NCI-H1417 treated with DMSO at 0.1 percent for 48 hours (cell line): ENCODE measurements around the gene ARHGAP8.
"Not testable (repeated sequence)": the region's sequence is repeated elsewhere in the genome, so short reads cannot be mapped to it uniquely, and the experiment has no call there.

Experiments
- DNase-seq: peaks from one replicate; lab custom pipeline; 2025; lab: John Stamatoyannopoulos, UW

Gene ARHGAP8

GRCh38 chr22:44831885-44832284 is 79.5 kb downstream of the ARHGAP8 start:
- no peak for DNase-seq

DNA sequence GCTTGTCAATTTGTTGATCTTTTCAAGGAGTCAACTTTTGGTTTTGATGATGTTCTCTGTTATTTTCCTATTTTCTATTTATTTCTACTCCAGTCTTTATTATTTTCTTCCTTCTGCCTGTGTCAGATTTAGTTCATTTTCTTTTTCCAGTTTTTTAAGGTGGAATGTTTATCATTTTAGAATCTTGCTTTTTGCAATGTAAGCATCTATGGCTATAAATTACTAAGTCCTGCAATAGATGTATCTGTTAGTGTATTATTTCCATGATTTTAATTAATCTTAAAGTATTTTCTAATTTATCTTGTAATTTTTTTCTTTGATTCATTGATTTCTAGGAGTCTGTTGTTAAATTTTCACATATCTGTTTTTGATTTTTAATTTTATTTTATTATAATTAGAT is 81.7 kb downstream of the ARHGAP8 start:
- DNase-seq = no peak

DNA sequence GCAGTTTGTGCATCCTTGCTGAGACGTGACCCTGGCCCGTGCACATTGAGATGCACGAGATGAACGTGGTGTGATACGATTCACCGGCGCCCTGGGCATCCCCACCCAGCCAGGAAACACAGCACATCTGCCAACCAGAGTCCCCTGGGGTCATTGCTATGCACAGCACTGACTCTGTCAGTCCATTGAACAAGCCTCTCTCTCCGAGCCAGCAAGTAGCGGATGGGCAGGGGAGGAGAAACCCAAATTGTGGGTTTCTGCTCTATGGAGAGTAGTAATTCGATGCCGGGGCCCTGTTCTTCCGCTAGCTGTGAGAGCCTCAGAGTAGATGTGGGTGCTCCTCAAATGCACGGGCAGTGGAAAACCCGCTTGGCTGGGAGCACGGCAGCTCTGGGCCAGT is 85.1 kb downstream of the ARHGAP8 start:
- no peak for DNase-seq

DNA sequence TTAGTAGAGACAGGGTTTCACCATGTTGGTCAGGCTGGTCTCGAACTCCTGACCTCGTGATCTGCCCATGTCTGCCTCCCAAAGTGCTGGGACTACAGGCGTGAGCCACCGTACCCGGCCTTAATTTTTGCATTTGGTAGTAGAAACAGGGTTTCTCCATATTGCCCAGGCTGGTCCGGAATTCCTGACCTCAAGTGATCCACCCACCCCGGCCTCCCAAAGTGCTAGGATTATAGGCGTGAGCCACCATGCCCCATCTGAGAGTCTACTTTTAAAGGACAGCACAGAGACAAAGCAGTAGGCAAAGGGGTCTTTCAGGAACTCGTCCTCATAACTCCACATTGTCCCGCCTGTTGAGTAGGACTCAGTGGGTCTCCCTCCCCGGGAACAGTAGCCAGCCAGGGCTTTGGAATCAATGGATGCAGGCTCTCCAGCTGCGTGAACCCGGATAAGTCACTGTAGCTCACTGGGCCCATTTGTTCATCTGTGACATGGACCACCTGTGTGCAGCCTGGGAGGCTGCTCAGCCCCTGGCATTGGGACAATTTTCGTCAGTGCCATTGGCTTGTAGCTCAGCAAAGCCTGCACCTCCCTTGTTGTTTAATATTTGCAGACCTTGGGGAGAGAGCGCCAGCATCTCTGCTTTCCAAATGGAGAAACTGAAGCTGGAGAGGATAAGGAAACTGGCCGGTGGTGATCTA is 86.1 kb downstream of the ARHGAP8 start:
- no peak for DNase-seq

DNA sequence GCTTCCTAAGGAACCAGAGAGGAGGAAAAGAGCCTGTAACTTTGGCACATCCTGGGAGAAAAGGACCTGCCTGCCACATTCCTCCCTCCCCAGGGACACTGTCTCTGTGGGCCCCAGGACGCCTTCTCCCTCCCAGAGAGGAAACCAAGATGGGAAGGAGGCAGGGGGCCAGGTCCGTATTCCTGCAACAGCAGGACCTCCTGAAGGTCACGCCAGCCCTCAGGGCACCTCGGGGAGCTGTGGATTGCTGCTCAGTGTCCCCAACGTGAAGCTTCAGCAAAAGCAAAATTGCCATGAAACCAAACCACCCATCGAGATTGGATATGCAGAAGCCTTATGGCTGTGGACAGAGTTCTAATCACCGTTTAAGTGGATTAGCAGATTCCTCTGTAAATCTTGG is 86.7 kb downstream of the ARHGAP8 start:
- DNase-seq = no peak

DNA sequence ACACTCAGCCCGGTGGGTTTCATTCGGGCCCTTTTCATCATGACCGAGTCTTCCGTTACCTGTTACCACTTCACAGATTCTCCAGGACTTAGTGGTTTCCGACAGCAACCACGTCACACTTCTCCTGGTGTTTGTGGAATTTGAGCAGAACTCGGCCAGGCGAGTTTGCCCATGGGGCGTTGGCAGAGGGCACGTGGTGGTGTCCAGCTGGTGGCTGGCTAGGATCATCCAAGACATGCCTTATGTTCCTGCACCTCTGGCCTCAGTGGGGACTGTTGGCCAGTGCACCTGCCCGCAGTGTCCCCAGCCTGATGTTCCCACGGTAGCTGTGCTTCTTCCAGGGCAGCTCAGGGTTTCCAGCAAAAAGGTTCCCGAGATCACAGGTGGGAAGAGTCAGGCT is 87.3 kb downstream of the ARHGAP8 start:
- no peak for DNase-seq

- no peak for DNase-seq
These were observed 88.4 kb downstream of the ARHGAP8 start for GRCh38 chr22:44840611-44841322.

DNA sequence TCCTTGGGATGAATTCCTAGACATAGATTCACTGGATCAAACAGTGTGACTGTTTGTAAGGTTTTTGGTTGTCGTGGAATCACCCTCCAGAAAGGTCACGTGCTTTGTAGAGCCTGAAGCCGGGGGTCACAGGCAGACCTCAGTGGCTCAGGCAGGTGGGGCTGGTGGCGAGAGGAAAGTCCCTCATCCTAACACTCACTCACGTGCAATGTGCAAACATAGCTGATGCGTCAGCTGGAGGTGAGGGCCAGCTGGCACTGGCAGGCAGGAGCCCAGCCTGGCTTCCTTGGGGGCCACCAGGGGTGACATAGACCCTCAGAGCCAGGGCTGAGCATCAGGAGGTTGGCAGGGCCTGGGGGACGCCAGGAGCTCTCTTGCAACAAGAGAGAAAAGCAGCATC is 90.0 kb downstream of the ARHGAP8 start:
- DNase-seq = no peak

DNA sequence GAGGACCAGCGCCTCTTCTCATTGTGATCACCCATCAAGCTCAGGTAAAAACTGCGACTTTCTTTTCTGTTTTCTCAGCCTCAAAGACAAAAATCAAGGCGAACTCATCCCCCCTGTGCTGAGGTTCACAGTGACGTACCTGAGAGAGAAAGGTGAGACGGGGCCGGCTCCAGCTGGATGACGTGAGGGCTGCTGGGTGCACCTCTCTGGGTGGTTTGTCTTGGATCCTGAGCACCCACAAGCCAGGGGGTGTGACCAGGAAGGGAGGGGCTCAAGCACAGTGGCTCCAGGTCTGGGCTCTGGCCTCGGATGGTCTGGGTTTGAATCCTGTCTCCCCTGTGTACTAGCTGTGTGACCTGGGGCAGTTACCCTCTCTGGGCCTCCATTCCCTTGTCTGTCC is 92.8 kb downstream of the ARHGAP8 start:
- DNase-seq = no peak

DNA sequence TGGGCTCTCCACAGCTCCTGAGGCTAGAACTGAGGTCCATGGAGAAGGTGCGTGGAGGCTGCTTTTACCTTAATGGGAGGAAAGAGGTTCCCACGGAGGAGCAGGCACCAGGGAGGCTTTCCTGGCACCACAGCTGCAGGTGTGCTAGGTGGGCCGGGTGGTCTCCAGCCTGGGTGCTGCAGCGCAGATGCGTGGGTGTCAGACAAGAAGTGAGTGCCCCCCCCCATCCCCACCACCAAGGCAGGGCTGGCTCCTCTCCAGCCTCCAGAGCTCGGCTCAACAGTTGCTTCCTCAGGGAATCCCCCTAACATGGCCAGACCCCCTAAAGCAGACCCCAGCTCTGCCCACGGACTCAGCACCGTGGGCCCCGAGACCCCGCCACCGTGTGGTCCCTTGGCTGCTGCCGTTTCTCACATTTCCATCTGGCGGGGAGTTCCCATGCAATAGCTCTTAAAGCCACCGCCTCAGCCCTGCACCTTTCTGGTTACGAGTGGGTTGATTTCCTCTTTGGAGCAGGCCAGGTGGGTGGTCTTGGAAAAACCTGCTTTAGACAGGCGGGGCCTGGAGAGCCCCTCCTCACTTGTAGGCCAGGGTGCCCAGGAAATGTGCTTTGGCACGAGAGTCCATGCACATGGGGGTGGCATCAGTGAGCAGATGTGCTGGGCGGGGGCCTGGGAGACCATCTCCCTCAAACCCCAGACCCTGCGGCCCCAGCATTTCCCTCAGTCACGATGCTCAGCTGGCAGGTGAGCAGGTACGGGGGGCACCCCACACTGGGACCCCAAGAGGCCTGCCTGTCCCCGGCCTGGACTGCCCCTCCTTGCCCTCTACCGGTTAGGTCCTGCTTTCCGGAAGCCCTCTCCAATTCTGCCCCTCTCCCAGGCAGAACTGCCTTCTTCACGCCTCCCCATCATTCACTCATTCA is 93.7 kb downstream of the ARHGAP8 start:
- DNase-seq = no peak

GRCh38 chr22:44846726-44847275 is 94.4 kb downstream of the ARHGAP8 start:
- DNase-seq = no peak

- no peak for DNase-seq
These were observed 95.0 kb downstream of the ARHGAP8 start for GRCh38 chr22:44847380-44847779.

GRCh38 chr22:44847892-44848291 is 95.5 kb downstream of the ARHGAP8 start:
- no peak for DNase-seq

DNA sequence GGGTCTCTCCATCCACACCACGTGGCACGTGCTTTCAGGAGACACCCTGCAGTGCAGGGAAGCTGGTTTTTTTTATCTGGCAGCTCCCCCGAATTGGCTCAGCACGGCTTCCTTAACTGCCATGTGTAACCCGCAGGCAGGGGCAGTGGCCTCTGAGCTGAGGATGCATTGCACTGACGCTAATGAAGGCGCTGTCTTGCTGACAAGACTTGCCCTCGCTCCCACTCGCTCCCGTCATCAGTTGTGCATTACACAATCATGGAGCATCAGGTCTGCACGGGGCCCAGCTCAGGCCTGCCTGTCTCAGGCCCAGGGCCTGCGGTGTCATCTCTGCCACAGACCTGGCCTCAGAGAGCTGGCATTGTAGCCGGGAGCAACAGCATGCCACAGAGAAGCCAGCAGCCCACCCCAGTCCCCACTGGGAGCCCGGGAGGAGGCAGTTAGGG is 95.9 kb downstream of the ARHGAP8 start:
- no peak for DNase-seq

- DNase-seq = no peak
These were observed 96.5 kb downstream of the ARHGAP8 start for GRCh38 chr22:44848791-44849420.

- no peak for DNase-seq
These were observed 98.6 kb downstream of the ARHGAP8 start for GRCh38 chr22:44850946-44851345.

DNA sequence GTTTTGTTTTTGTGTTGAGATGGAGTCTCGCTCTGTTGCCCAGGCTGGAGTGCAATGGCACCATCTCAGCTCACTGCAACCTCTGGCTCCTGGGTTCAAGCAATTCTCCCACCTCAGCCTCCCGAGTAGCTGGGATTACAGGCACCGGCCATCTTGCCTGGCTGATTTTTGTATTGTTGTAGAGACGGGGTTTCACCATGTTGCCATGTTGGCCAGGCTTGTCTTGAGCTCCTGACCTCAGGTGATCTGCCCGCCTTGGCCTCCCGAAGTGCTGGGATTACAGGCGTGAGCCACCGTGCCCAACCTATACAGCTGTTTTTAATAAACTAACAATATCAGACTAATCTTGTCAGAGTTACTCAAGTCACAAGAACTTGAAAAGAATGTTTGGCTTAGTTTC is 102.3 kb downstream of the ARHGAP8 start:
- DNase-seq = not testable (repeated sequence)

DNA sequence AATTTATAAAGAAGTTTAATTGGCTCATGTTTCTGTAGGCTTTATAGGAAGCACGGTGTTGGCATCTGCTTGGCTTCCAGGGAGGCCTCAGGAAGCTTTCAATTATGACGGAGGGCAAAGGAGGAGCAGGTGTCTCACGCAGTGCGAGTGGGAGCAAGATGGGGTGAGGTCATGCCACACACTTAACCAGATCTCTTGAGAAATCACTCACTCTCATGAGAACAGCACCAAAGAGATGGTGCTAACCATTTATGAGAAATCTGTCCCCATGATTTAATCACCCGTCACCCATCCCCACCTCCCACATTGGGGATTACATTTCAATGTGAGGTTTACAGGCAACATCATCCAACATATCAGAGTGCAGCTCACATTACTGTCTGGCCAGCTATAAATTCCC is 103.5 kb downstream of the ARHGAP8 start:
- DNase-seq = no peak

GRCh38 chr22:44858819-44859218 is 106.4 kb downstream of the ARHGAP8 start:
- not testable (repeated sequence) for DNase-seq

GRCh38 chr22:44859641-44860040 is 107.3 kb downstream of the ARHGAP8 start:
- DNase-seq = no peak

DNA sequence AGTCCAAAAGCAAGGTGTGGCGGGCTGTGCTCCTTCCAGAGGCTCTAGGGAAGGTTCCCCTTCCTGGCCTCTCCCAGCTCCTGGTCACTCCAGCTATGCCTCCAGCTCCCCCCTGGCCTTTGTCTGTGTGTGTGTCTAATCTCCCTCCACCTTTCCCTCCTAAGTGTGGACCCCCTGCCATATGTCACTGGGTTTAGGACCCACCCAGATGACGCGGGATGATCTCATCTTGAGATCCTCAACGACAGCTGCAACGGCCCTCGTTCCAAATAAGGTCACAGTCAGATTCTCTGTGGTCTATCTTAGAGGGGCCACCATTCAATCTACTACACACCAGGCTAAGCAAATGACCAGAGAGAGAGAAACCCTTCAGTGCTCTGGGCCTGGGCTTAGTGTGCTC is 107.9 kb downstream of the ARHGAP8 start:
- DNase-seq = no peak

GRCh38 chr22:44861245-44861644 is 108.9 kb downstream of the ARHGAP8 start:
- no peak for DNase-seq
